Measurements from ENCODE around the gene ADCY3. TPM values are rescaled to one million over a fixed set of nuclear protein-coding genes. Genes with fewer than 3 reads are reported as not detected.

The ADCY3 gene
- total and polyA plus RNA-seq, 2 of the 4 experiments (the other 2 are of a cell fraction), result 17.4 to 46.1 TPM

DNA sequence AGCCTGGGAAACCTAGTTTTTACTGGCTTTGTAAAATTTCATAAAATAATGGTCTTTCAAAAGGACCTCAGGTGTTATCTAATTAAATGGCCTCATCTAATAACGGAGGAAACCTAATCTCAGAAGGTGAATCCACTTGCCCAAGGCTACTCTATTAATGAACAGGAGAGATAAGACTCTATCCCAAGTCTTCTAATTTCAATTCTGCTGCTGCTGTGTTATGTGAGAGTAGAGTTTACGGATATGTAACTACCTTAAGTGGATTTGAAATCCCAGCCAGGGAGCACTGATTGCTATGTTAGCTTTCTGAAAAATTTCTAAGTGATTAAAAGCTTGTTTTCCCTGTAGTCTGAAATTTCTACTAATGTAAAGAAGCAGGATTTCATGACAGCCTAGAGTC is 17.2 kb upstream of the ADCY3 start:
- TF ChIP-seq RAD21 (IDR thresholded peaks at IDR 0.05; ENCODE audit: low read length) (no peak), RCOR1 (IDR thresholded peaks at IDR 0.05; ENCODE audit: insufficient replicate concordance, low read length) (no peak), MAZ (IDR thresholded peaks at IDR 0.05; ENCODE audit: borderline replicate concordance, low read depth, low read length) (no peak), POLR2A (IDR thresholded peaks at IDR 0.05; ENCODE audit: low read depth, low read length) (no peak), SMC3 (IDR thresholded peaks at IDR 0.05; ENCODE audit: low read depth, low read length) (no peak)
- TF ChIP-seq, protein P1, sequence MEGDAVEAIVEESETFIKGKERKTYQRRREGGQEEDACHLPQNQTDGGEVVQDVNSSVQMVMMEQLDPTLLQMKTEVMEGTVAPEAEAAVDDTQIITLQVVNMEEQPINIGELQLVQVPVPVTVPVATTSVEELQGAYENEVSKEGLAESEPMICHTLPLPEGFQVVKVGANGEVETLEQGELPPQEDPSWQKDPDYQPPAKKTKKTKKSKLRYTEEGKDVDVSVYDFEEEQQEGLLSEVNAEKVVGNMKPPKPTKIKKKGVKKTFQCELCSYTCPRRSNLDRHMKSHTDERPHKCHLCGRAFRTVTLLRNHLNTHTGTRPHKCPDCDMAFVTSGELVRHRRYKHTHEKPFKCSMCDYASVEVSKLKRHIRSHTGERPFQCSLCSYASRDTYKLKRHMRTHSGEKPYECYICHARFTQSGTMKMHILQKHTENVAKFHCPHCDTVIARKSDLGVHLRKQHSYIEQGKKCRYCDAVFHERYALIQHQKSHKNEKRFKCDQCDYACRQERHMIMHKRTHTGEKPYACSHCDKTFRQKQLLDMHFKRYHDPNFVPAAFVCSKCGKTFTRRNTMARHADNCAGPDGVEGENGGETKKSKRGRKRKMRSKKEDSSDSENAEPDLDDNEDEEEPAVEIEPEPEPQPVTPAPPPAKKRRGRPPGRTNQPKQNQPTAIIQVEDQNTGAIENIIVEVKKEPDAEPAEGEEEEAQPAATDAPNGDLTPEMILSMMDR (conservative IDR thresholded peaks at IDR 0.05; ENCODE audit: low read depth, low read length), result no peak
- no peak overlapping the region for H2BK120ac ChIP-seq (ENCODE audit: low read depth, low read length)
- H3K9me3 ChIP-seq (ENCODE audit: control insufficient read depth, insufficient read depth, low read length), result no peaks in the 10 kb centered on the region
- no peak overlapping the region for H2AK5ac ChIP-seq (ENCODE audit: low read depth, low read length)
- H4K5ac ChIP-seq (ENCODE audit: low read depth, low read length), result no peak overlapping the region
- no peak overlapping the region for H3K56ac ChIP-seq (ENCODE audit: extremely low read depth, insufficient read depth, low read length)
- H3K79me1 ChIP-seq (ENCODE audit: low read depth in 1 of 2, low read length in 2 of 2), result no peaks in the 10 kb centered on the region
- no peak overlapping the region for H3K4ac ChIP-seq (ENCODE audit: low read depth, low read length)
- WGBS, 2 experiments (ENCODE audit: extremely low coverage in 2 of 2, insufficient read length in 1 of 2), result no CpG with 5 or more reads among the region's 2 CpGs
- dilution Hi-C loops (cut with HindIII; ENCODE audit: low sequenced_read_pairs, unreplicated experiment), result no loop called here
- H3K4me2 ChIP-seq (ENCODE audit: low read depth, low read length), result no peak overlapping the region
- no peak for DNase-seq
- no peaks in the 10 kb centered on the region for H4K20me1 ChIP-seq (ENCODE audit: insufficient read depth, low read length)
- no peak overlapping the region for H3K14ac ChIP-seq (replicated peaks; ENCODE audit: low read depth, low read length)
- intact Hi-C loops (cut with micrococcal nuclease), result no loop called here
- no peak overlapping the region for H3K23ac ChIP-seq (ENCODE audit: low read depth, low read length)
- POLR2A ChIA-PET (ENCODE audit: unreplicated experiment), result no interaction called here
- CTCF ChIA-PET, result no interaction called here
- no peak overlapping the region for H2AFZ ChIP-seq (replicated peaks; ENCODE audit: low read length, poor library complexity)
- no peak overlapping the region for H2AK9ac ChIP-seq (replicated peaks; ENCODE audit: low read depth, low read length, poor library complexity)
- H4K8ac ChIP-seq (ENCODE audit: low read depth in 2 of 2, low read length in 2 of 2), result no peak overlapping the region
- no TSS peak for BruUV-seq (replicated peaks)
- no peak overlapping the region for H3K4me3 ChIP-seq (ENCODE audit: insufficient read depth, low read depth, low read length)
- no peak for ATAC-seq (ENCODE audit: low read depth)
- no peak overlapping the region for H4K91ac ChIP-seq (ENCODE audit: insufficient read depth, low read depth, low read length)
- no peaks in the 10 kb centered on the region for H3K9me1 ChIP-seq (ENCODE audit: insufficient read depth, low read length)
- H3K36me3 ChIP-seq (ENCODE audit: control insufficient read depth, insufficient read depth, low read length), result no peaks in the 10 kb centered on the region
- no peaks in the 10 kb centered on the region for H3K4me1 ChIP-seq (ENCODE audit: control insufficient read depth, insufficient read depth, low read length)
- no peak overlapping the region for H3K27ac ChIP-seq (ENCODE audit: insufficient read depth, low read length)
- H3K27me3 ChIP-seq (ENCODE audit: control insufficient read depth, insufficient read depth, low read length), result peaks cover 2% of the 10 kb centered on the region; the same call in 1 of the 2 replicates
- in situ Hi-C loops (cut with MboI; ENCODE audit: low sequenced_read_pairs), result no loop called here
- H2BK15ac ChIP-seq (ENCODE audit: low read depth, low read length), result no peak overlapping the region
- no peak overlapping the region for H3K9ac ChIP-seq (ENCODE audit: low read depth, low read length)
- H2BK20ac ChIP-seq (ENCODE audit: low read depth, low read length), result no peak overlapping the region
- no peak overlapping the region for H2BK5ac ChIP-seq (ENCODE audit: low read depth, low read length, poor library complexity, severe bottlenecking)
- H3K18ac ChIP-seq (ENCODE audit: low read depth, low read length), result no peak overlapping the region

All from IMR-90 (cell line).